Caco-2 (cell line): Measurements from ENCODE around the gene PDZD2. TPM values are rescaled to one million over a fixed set of nuclear protein-coding genes. Genes with fewer than 3 reads are reported as not detected.
"Not testable (repeated sequence)": the region's sequence is repeated elsewhere in the genome, so short reads cannot be mapped to it uniquely, and the experiment has no call there.

Experiments
- BruUV-seq: library from RNA; stranded (reverse); fragments of 400-500 nt; replicated peaks from 2 replicates; lab custom pipeline; 2021; lab: Mats Ljungman, UMichigan
- CTCF ChIA-PET: fragments of 300-600 bp; sonication (Branson Sonifier 250); formaldehyde crosslinking; loops from one replicate; lab custom pipeline; 2022; ENCODE audit warnings: antibody characterized with exemption; lab: Charles Lee
- POLR2A ChIA-PET: fragments of 300-600 bp; sonication (Branson Sonifier 250); formaldehyde crosslinking; loops from one replicate; lab custom pipeline; 2022; ENCODE audit warnings: antibody characterized with exemption; lab: Charles Lee
- DNase-seq, 2 experiments: peaks; one replicate each; pipeline versions ENCODE4 v3.0.0 to v3.0.0-alpha.2; 2020 to 2022
- H3K27me3 ChIP-seq: replicated peaks from 2 replicates; pipeline ENCODE4 v1.6.0; 2011; ENCODE audit warnings: low read length; ENCODE audit not compliant: control insufficient read depth, insufficient read depth
- H3K36me3 ChIP-seq: 2 replicates; pipeline ENCODE4 v1.5.1; 2011; ENCODE audit warnings: low read length; ENCODE audit not compliant: control insufficient read depth, insufficient read depth
- H3K4me1 ChIP-seq: fragments of 250-450 bp; sonication (Bioruptor Pico); 2 replicates; pipeline ENCODE4 v1.5.1; 2020; ENCODE audit warnings: mild to moderate bottlenecking
- H3K4me3 ChIP-seq: 2 replicates; pipeline ENCODE4 v1.5.1; 2011; ENCODE audit warnings: low read depth, mild to moderate bottlenecking, control low read depth, low read length
- H3K9me3 ChIP-seq: fragments of 250-450 bp; sonication (Bioruptor Pico); 2 replicates; pipeline ENCODE4 v1.5.1; 2020; ENCODE audit warnings: mild to moderate bottlenecking, moderate library complexity
- H3K27ac Mint-ChIP-seq: one replicate; pipeline ENCODE4 v1.8.0; 2022; ENCODE audit warnings: mixed read lengths; ENCODE audit not compliant: unreplicated experiment
- H3K27me3 Mint-ChIP-seq: one replicate; pipeline ENCODE4 v1.8.0; 2022; ENCODE audit warnings: mixed read lengths; ENCODE audit not compliant: insufficient read depth, unreplicated experiment
- H3K36me3 Mint-ChIP-seq: one replicate; pipeline ENCODE4 v1.8.0; 2022; ENCODE audit warnings: mild to moderate bottlenecking, mixed read lengths; ENCODE audit not compliant: insufficient read depth, unreplicated experiment
- H3K4me1 Mint-ChIP-seq: one replicate; pipeline ENCODE4 v1.8.0; 2022; ENCODE audit warnings: low read depth, mixed read lengths; ENCODE audit not compliant: unreplicated experiment
- H3K4me3 Mint-ChIP-seq: one replicate; pipeline ENCODE4 v1.8.0; 2022; ENCODE audit warnings: mild to moderate bottlenecking, moderate library complexity, mixed read lengths; ENCODE audit not compliant: unreplicated experiment
- H3K9me3 Mint-ChIP-seq: one replicate; pipeline ENCODE4 v1.8.0; 2022; ENCODE audit warnings: mixed read lengths; ENCODE audit not compliant: unreplicated experiment
- intact Hi-C: fragments of 100-400 bp; cut with micrococcal nuclease; formaldehyde crosslinking; loops from one replicate; pipeline ENCODE4 v1.10.0; 2022; ENCODE audit not compliant: unreplicated experiment
- total RNA-seq: library from RNA; stranded (reverse); gene quantifications from 2 replicates; pipeline ENCODE4 v1.2.3, GENCODE V29; 2022
- TF ChIP-seq, protein P1 (sequence below), 2 experiments: fragments of 200-600 bp in 1 of 2; IDR thresholded peaks; 1 replicate in 1 of 2; 2 replicates in 1 of 2; pipeline versions ENCODE4 v1.5.1 to v1.8.0; 2011 to 2022; ENCODE audit warnings: antibody characterized with exemption in 1 of 2, control low read depth in 1 of 2, inconsistent platforms in 1 of 2, low read depth in 1 of 2, low read length in 1 of 2, mild to moderate bottlenecking in 1 of 2, moderate library complexity in 1 of 2; ENCODE audit not compliant: insufficient read depth in 1 of 2, severe bottlenecking in 1 of 2, unreplicated experiment in 1 of 2

PDZD2 gene
- total RNA-seq, 1 experiment from 2014 or later, result 0.16 TPM

DNA sequence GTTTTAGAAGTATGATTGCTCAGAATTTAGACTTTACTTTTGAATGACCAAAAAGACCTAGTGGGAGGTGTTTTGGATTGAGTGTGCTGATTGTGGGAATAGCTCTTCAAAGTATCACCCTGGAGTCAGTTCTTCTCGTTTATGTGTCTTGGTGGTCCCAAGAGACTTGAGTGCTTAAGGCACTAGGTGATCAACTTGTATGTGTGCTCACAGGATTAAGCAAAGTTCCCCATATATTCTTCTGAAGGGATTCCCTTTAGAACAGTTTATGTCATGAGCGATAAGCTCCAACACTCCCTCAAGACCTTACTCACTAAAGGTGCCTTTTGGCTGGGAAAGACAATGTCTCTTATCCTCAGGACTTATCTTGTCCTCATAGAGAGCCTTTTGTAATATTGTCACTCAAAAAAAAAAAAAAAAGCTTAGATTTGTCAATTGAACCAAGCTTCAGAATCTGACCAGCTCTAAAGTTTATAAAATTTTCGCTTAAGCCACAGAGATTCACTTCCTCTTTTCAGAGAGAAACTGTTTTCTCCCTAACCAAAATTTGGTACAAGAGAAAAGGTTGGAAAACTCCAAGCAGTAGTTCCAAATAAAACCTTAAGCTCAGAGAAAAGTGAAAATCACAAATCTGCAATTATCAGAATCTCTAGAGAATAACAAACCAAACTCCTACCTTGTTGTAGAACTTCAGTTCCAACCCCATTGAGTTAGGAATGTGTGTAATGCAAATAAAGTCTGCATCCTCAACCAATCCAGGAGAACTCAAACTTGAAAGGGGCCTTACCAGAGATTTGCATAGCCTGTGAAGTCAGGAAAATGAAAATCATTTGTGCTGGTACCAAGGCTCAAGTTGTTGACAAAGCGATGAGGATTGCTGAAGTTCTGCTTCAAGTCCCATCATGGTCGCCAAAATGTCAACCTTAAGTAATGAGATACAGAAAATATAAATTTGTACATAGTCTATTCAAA is 40.0 kb upstream of the PDZD2 start:
- no peaks in the 10 kb centered on the region for H3K36me3 ChIP-seq
- no peak for DNase-seq
- Mint-ChIP-seq H3K9me3 (no peaks in the 10 kb centered on the region), H3K27ac (no peak overlapping the region), H3K36me3 (no peaks in the 10 kb centered on the region), H3K27me3 (peaks cover 17% of the 10 kb centered on the region), H3K4me3 (no peak overlapping the region), H3K4me1 (no peaks in the 10 kb centered on the region)
- no TSS peak for BruUV-seq
- intact Hi-C loops, result no loop called here
- H3K4me1 ChIP-seq, result no peaks in the 10 kb centered on the region
- TF ChIP-seq, protein P1, sequence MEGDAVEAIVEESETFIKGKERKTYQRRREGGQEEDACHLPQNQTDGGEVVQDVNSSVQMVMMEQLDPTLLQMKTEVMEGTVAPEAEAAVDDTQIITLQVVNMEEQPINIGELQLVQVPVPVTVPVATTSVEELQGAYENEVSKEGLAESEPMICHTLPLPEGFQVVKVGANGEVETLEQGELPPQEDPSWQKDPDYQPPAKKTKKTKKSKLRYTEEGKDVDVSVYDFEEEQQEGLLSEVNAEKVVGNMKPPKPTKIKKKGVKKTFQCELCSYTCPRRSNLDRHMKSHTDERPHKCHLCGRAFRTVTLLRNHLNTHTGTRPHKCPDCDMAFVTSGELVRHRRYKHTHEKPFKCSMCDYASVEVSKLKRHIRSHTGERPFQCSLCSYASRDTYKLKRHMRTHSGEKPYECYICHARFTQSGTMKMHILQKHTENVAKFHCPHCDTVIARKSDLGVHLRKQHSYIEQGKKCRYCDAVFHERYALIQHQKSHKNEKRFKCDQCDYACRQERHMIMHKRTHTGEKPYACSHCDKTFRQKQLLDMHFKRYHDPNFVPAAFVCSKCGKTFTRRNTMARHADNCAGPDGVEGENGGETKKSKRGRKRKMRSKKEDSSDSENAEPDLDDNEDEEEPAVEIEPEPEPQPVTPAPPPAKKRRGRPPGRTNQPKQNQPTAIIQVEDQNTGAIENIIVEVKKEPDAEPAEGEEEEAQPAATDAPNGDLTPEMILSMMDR (IDR thresholded peaks at IDR 0.05; ENCODE audit: insufficient read depth in 1 of 2, low read depth in 1 of 2, low read length in 1 of 2, severe bottlenecking in 1 of 2, unreplicated experiment in 1 of 2), result no peak
- no peaks in the 10 kb centered on the region for H3K9me3 ChIP-seq
- H3K27me3 ChIP-seq, result no peaks in the 10 kb centered on the region
- ChIA-PET POLR2A (no interaction called here), CTCF (interaction anchor here (0.6 kb wide), 1 partner anchor 240 kb away, joined by 4 read pairs; no protein-coding TSS in a partner anchor)
- no peak overlapping the region for H3K4me3 ChIP-seq

DNA sequence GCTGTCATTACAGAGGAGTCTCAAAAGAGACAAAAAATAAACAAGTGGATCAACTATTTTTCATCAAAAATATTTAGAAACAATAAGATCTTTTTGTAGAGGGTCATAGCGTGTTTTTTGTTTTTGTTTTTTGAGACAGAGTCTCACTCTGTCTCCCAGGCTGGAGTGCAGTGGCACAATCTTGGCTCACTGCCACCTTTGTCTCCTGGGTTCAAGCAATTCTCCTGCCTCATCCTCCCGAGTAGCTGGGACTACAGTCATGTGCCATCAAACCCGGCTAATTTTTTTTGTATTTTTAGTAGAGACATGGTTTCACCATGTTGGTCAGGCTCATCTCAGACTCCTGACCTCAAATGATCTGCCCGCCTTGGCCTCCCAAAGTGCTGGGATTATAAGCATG is 36.6 kb upstream of the PDZD2 start:
- H3K27me3 Mint-ChIP-seq, result peaks cover 25% of the 10 kb centered on the region
- POLR2A ChIA-PET, H3K9me3 Mint-ChIP-seq, H3K36me3 ChIP-seq, H3K27ac Mint-ChIP-seq, H3K4me3 ChIP-seq, H3K4me1 Mint-ChIP-seq, BruUV-seq, CTCF ChIA-PET, DNase-seq, H3K36me3 Mint-ChIP-seq, H3K9me3 ChIP-seq, intact Hi-C loops, H3K4me3 Mint-ChIP-seq, H3K4me1 ChIP-seq, H3K27me3 ChIP-seq: not testable (repeated sequence)

DNA sequence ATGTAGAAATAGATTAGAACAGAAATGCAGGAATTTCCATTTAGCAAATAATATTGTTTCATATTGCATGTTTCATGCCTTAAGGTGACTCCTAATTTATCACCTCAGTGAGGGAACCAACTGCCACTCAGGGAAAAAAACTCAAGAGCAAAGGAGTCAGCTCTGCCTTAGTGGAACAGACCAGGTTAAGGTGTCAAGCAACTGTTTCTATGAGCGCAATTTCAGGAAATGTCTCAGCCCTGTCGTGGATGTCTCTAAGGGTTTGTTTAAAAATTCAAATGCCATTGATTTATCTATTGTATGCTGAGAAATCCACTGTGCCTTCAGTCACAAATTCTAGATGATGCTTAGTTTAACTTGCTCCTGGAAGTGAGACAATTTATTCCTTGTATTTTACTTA is 34.7 kb upstream of the PDZD2 start:
- BruUV-seq, result no TSS peak
- Mint-ChIP-seq H3K27ac (no peak overlapping the region), H3K4me1 (no peaks in the 10 kb centered on the region), H3K4me3 (no peak overlapping the region), H3K9me3 (no peaks in the 10 kb centered on the region), H3K27me3 (peaks cover 21% of the 10 kb centered on the region), H3K36me3 (no peaks in the 10 kb centered on the region)
- intact Hi-C loops, result no loop called here
- DNase-seq, result no peak
- TF ChIP-seq, protein P1 (IDR thresholded peaks at IDR 0.05; ENCODE audit: insufficient read depth in 1 of 2, low read depth in 1 of 2, low read length in 1 of 2, severe bottlenecking in 1 of 2, unreplicated experiment in 1 of 2), result no peak
- no peaks in the 10 kb centered on the region for H3K36me3 ChIP-seq
- H3K9me3 ChIP-seq, result no peaks in the 10 kb centered on the region
- no peak overlapping the region for H3K4me3 ChIP-seq
- ChIA-PET CTCF (no interaction called here), POLR2A (no interaction called here)
- H3K27me3 ChIP-seq, result no peaks in the 10 kb centered on the region
- H3K4me1 ChIP-seq, result no peaks in the 10 kb centered on the region
